Hindlimb muscle (tissue), 1 donor: ENCODE results near the gene MTURN. TPM values are rescaled to one million over a fixed set of nuclear protein-coding genes. Genes with fewer than 3 reads are reported as not detected.

ENCODE experiments used
- polyA plus RNA-seq: library from polyadenylated mRNA; unstranded; fragments of 120-200 nt; gene quantifications from one replicate; pipeline ENCODE4 v1.2.1, GENCODE V29; 2013; ENCODE audit not compliant: insufficient read length

MTURN gene
- polyA plus RNA-seq, 1 donor: 104 TPM

Other genes starting within 250 kb of the MTURN start
- 27.4 TPM for gene SCRN1, start 145.2 kb upstream of the MTURN start, polyA plus RNA-seq
- gene FKBP14, start 108.3 kb upstream of the MTURN start, polyA plus RNA-seq: 17.9 TPM
- 11.4 TPM for gene PLEKHA8, start 106.6 kb upstream of the MTURN start, polyA plus RNA-seq
- 12.5 TPM for gene ZNRF2, start 149.6 kb downstream of the MTURN start, polyA plus RNA-seq